ENCODE measurements around the gene RPAIN. TPM values are rescaled to one million over a fixed set of nuclear protein-coding genes. Genes with fewer than 3 reads are reported as not detected.

Gene RPAIN
- total RNA-seq, 1 experiment from 2014 or later, result 36.7 TPM

GRCh38 chr17:5429191-5429887 lies 9.4 kb downstream of the RPAIN start:
- Histone ChIP-seq H3K36me3 (ENCODE audit: control insufficient read depth, insufficient read depth, low read length) (peaks cover 32% of the 10 kb centered on the region), H3K27ac (ENCODE audit: low read length) (no peak overlapping the region), H3K4me1 (ENCODE audit: control insufficient read depth, insufficient read depth, low read length) (no peaks in the 10 kb centered on the region), H3K9me3 (ENCODE audit: control insufficient read depth, insufficient read depth, low read depth, low read length) (no peaks in the 10 kb centered on the region), H3K27me3 (ENCODE audit: control insufficient read depth, insufficient read depth, low read length) (no peaks in the 10 kb centered on the region), H3K4me3 (ENCODE audit: low read depth in 2 of 2, low read length in 2 of 2) (no peak overlapping the region)
- CTCF ChIA-PET, result no interaction called here
- no peak for DNase-seq (ENCODE audit: low read depth, low spot score)
- no peak for ATAC-seq
- intact Hi-C loops (cut with micrococcal nuclease; ENCODE audit: unreplicated experiment), result no loop called here
- in situ Hi-C loops (cut with HindIII; ENCODE audit: low pct_unique_long_range_greater_than_20kb, low sequenced_read_pairs), result no loop called here
- TF ChIP-seq, protein P1, sequence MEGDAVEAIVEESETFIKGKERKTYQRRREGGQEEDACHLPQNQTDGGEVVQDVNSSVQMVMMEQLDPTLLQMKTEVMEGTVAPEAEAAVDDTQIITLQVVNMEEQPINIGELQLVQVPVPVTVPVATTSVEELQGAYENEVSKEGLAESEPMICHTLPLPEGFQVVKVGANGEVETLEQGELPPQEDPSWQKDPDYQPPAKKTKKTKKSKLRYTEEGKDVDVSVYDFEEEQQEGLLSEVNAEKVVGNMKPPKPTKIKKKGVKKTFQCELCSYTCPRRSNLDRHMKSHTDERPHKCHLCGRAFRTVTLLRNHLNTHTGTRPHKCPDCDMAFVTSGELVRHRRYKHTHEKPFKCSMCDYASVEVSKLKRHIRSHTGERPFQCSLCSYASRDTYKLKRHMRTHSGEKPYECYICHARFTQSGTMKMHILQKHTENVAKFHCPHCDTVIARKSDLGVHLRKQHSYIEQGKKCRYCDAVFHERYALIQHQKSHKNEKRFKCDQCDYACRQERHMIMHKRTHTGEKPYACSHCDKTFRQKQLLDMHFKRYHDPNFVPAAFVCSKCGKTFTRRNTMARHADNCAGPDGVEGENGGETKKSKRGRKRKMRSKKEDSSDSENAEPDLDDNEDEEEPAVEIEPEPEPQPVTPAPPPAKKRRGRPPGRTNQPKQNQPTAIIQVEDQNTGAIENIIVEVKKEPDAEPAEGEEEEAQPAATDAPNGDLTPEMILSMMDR (IDR thresholded peaks at IDR 0.05), result no peak
- no peak for TF ChIP-seq TCF7L2 (IDR thresholded peaks at IDR 0.05; ENCODE audit: low read depth, low read length)
- TF ChIP-seq POLR2AphosphoS5 (IDR thresholded peaks at IDR 0.05; ENCODE audit: low read depth, low read length), result no peak
- no peak for TF ChIP-seq REST (IDR thresholded peaks at IDR 0.05; ENCODE audit: insufficient read depth in 1 of 2, low read depth in 2 of 2, low read length in 1 of 2)
- TF ChIP-seq SIN3A (IDR thresholded peaks at IDR 0.05; ENCODE audit: borderline replicate concordance, insufficient read depth, low read depth, low read length), result no peak
- POLR2A ChIA-PET, result interaction anchor here (0.7 kb wide), 1 partner anchor 22 kb away, joined by 3 read pairs; no protein-coding TSS in a partner anchor
- BruUV-seq (replicated peaks), result no TSS peak

GRCh38 chr17:5430413-5430999 lies 10.5 kb downstream of the RPAIN start:
- Histone ChIP-seq H3K4me3 (ENCODE audit: low read depth in 2 of 2, low read length in 2 of 2) (no peak overlapping the region), H3K4me1 (ENCODE audit: control insufficient read depth, insufficient read depth, low read length) (no peaks in the 10 kb centered on the region), H3K9me3 (ENCODE audit: control insufficient read depth, insufficient read depth, low read depth, low read length) (no peaks in the 10 kb centered on the region), H3K36me3 (ENCODE audit: control insufficient read depth, insufficient read depth, low read length) (peaks cover 29% of the 10 kb centered on the region), H3K27me3 (ENCODE audit: control insufficient read depth, insufficient read depth, low read length) (no peaks in the 10 kb centered on the region), H3K27ac (ENCODE audit: low read length) (no peak overlapping the region)
- TF ChIP-seq POLR2AphosphoS5 (IDR thresholded peaks at IDR 0.05; ENCODE audit: low read depth, low read length) (no peak), SIN3A (IDR thresholded peaks at IDR 0.05; ENCODE audit: borderline replicate concordance, insufficient read depth, low read depth, low read length) (no peak), REST (IDR thresholded peaks at IDR 0.05; ENCODE audit: insufficient read depth in 1 of 2, low read depth in 2 of 2, low read length in 1 of 2) (no peak), TCF7L2 (IDR thresholded peaks at IDR 0.05; ENCODE audit: low read depth, low read length) (no peak)
- TF ChIP-seq, protein P1 (IDR thresholded peaks at IDR 0.05), result no peak
- intact Hi-C loops (cut with micrococcal nuclease; ENCODE audit: unreplicated experiment) (no loop called here), in situ Hi-C loops (cut with HindIII; ENCODE audit: low pct_unique_long_range_greater_than_20kb, low sequenced_read_pairs) (no loop called here)
- CTCF ChIA-PET, result no interaction called here
- DNase-seq (ENCODE audit: low read depth, low spot score) (no peak), ATAC-seq (no peak)
- no TSS peak for BruUV-seq (replicated peaks)
- POLR2A ChIA-PET, result no interaction called here

Measured in Panc1 (cell line).